ENCODE data around the gene EIF3CL.
"Not testable (repeated sequence)": the region's sequence is repeated elsewhere in the genome, so short reads cannot be mapped to it uniquely, and the experiment has no call there.

The EIF3CL gene, protein sequence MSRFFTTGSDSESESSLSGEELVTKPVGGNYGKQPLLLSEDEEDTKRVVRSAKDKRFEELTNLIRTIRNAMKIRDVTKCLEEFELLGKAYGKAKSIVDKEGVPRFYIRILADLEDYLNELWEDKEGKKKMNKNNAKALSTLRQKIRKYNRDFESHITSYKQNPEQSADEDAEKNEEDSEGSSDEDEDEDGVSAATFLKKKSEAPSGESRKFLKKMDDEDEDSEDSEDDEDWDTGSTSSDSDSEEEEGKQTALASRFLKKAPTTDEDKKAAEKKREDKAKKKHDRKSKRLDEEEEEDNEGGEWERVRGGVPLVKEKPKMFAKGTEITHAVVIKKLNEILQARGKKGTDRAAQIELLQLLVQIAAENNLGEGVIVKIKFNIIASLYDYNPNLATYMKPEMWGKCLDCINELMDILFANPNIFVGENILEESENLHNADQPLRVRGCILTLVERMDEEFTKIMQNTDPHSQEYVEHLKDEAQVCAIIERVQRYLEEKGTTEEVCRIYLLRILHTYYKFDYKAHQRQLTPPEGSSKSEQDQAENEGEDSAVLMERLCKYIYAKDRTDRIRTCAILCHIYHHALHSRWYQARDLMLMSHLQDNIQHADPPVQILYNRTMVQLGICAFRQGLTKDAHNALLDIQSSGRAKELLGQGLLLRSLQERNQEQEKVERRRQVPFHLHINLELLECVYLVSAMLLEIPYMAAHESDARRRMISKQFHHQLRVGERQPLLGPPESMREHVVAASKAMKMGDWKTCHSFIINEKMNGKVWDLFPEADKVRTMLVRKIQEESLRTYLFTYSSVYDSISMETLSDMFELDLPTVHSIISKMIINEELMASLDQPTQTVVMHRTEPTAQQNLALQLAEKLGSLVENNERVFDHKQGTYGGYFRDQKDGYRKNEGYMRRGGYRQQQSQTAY

GRCh38 chr16:28403220-28404072 lies at the start of gene EIF3CL:
TSS of gene EIF3CL (minus strand) at chr16:28403841. CDS start at chr16:28403618, 223 bp downstream.
- not testable (repeated sequence) for DNase-seq

GRCh38 chr16:28447081-28447480 lies 43.4 kb upstream of the EIF3CL start:
- not testable (repeated sequence) for DNase-seq

DNA sequence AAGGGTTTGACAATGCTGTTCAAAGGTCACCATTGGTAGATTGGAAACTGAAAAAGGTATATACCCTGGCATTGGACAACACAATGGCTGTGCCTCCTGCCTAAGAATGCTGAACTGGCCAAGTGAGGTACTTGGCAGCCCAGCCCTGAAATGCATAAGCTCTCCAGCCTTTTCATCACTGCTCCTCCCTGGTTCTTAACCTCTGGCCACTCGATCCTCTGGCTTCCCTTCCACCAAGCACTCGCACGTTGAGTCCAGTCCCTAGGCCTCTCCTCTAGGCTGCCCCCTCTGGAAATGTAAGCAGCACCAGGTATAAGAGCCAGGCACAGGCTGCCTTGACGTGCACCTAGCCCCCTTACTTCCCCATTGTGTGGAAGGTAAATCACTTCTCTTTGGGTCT lies 42.7 kb upstream of the EIF3CL start:
- not testable (repeated sequence) for DNase-seq

DNA sequence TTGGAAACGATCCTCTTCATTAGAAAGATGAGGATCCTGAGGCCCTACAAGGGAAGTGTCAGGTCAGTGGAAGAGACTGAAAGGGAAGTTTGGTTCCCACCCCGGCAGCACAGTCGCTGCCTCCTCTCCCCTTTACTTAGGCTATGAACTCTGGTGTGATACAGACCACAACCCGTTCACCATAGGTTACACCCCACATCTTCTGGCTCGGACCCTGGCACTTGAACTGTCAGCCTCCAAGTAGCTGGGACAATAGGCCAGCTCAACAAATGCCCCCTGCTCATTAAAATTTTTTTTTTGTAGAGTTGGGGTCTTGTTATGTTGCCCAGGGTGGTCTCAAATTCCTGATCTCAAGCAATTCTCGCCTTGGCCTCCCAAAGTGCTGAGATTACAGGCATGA lies 40.3 kb upstream of the EIF3CL start:
- not testable (repeated sequence) for DNase-seq

DNA sequence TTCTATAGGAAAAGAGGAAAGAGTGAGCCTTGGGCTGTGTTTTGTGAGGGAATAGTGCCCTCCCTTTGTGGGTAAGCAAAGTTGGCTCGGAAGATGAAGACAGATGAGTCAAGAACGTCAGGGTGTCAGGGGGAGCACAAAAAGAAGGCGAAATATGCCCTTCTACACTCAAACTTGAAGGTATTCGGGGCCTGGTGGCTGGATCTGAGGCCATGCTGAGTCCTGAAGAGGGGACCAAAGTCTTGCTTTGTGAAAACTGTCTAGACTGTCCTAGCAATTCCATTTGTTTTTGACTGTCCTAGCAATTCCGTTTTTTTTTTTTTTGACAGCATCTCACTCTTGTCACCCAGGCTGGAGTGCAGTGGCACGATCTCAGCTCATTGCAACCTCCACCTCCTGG lies 35.3 kb upstream of the EIF3CL start:
- DNase-seq, result not testable (repeated sequence)

DNA sequence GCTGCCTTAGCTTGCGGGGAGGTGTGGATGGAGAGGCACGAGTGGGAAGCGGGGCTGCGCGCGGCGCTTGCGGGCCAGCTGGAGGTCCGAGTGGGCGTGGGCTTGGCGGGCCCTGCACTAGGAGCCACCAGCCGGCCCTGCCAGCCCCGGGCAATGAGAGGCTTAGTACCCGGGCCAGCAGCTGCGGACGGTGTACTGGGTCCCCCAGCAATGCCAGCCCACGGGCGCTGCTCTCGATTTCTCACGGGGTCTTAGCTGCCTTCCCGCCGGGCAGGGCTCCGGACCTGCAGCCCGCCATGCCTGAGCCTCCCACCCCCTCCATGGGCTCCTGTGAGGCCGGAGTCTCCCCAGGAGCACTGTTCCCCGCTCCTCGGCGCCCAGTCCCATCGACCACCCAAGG lies 31.7 kb upstream of the EIF3CL start:
- not testable (repeated sequence) for DNase-seq

- DNase-seq, result not testable (repeated sequence)
Measured at GRCh38 chr16:28426060-28426680, 22.5 kb upstream of the EIF3CL start.

DNA sequence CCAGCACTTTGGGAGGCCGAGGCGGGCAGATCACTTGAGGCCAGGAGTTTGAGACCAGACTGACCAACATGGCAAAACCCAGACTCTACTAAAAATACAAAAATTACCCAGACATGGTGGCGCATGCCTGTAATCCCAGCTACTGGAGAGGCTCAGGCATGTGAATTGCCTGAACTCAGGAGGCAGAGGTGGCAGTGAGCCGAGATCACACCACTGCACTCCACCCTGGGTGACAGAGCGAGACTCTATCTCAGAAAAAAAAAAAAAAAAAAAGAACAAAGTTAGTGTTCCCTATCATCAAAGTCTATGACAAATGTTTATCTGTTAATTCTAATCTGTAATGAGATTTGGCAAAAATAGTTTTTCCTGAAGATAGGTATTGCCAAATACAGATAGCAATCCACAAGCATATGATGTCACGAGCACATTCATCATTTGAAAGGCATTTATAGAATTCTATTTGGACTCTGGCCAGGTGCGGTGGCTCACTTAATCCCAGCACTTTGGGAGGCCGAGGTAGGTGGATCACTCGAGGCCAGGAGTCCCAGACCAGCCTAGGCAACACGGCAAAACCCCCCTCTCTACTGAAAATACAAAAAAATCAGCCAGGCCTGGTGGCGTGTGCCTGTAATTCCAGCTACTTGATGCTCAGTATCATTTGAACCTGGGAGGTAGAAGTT lies 17.6 kb upstream of the EIF3CL start:
- DNase-seq, result not testable (repeated sequence)

GRCh38 chr16:28417033-28417432 lies 13.4 kb upstream of the EIF3CL start:
- DNase-seq, result not testable (repeated sequence)

DNA sequence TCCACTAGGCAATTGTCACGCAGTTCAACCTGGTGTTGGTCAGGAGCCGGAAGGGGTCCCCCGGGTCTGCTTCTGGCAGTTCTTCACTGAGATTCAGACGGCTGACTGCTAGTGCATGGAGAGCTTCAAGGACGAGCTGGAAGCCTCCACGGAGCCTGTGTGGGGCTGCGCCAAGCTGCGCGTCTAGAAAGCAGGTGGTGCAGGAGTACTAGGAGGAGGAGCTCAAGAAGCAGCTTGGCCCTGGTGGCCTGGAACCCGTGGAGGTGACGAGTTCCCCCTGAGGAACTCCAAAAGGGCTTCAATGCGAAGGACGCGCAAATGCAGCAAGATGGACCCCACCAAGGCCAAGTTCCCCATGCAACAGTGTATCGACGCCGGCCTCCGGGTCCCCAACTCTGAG lies 10.9 kb upstream of the EIF3CL start:
- DNase-seq, result not testable (repeated sequence)

GRCh38 chr16:28413585-28413984 lies 9.9 kb upstream of the EIF3CL start:
- not testable (repeated sequence) for DNase-seq

- DNase-seq, result not testable (repeated sequence)
Measured at GRCh38 chr16:28392054-28392453, 11.6 kb downstream of the EIF3CL start.

DNA sequence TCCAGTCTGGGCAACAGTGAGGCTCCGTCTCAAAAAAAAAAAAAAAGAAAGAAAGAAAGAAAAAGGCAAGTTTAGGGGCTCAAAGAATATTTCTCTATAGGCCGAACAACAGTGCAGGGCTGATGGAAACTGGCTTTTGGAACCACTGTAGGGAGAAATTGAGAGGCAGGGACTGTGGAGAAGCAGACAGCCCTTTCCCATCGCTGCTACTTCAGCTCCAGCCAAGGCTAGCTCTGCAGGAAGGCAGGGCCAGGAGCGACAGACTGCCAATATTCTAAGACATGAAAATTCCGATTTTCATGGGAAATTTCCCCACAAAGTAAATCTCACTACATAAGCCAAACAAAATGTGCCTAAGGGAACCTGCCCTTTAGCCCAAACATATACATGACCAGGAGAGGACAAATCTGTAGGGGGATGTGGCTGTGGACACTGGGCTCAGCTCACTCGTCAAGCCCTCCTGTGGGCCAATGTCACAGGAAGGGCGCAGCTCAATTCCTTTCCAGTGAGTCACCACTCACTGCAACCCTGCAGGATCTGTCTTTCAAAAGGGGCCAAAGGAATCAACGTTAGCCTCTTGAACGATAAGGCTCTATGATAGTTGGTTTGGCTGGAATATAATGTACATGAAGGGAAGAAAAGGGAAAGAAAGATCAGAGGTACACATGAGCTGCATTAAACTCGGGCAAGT lies 21.3 kb downstream of the EIF3CL start:
- not testable (repeated sequence) for DNase-seq

GRCh38 chr16:28377822-28378221 lies 25.8 kb downstream of the EIF3CL start:
- not testable (repeated sequence) for DNase-seq

GRCh38 chr16:28377108-28377625 lies 26.5 kb downstream of the EIF3CL start:
- DNase-seq, result not testable (repeated sequence)

GRCh38 chr16:28375115-28375514 lies 28.5 kb downstream of the EIF3CL start:
- DNase-seq, result not testable (repeated sequence)

DNA sequence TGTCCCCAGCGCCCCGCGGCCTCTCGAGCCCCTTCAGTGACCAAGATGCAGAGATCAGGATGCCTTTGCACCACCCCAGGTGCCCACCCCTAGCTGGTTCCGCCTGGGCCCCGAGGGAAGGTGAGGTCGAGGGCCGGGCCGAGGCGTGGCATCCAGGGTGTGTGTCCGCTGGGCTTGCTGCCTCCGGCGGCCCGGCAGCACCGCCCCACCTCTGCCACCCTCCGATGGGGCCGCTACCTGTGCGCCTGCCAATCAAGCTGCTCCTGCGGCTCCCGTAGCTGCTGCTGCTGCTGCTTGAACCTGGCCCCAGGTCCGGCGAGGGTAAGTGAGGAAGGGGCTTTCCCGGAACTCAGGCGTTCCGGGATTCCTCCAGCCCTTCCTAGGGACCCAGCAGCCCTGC lies 29.4 kb downstream of the EIF3CL start:
- DNase-seq, result not testable (repeated sequence)

- not testable (repeated sequence) for DNase-seq
Measured at GRCh38 chr16:28367926-28368325, 35.7 kb downstream of the EIF3CL start.

DNA sequence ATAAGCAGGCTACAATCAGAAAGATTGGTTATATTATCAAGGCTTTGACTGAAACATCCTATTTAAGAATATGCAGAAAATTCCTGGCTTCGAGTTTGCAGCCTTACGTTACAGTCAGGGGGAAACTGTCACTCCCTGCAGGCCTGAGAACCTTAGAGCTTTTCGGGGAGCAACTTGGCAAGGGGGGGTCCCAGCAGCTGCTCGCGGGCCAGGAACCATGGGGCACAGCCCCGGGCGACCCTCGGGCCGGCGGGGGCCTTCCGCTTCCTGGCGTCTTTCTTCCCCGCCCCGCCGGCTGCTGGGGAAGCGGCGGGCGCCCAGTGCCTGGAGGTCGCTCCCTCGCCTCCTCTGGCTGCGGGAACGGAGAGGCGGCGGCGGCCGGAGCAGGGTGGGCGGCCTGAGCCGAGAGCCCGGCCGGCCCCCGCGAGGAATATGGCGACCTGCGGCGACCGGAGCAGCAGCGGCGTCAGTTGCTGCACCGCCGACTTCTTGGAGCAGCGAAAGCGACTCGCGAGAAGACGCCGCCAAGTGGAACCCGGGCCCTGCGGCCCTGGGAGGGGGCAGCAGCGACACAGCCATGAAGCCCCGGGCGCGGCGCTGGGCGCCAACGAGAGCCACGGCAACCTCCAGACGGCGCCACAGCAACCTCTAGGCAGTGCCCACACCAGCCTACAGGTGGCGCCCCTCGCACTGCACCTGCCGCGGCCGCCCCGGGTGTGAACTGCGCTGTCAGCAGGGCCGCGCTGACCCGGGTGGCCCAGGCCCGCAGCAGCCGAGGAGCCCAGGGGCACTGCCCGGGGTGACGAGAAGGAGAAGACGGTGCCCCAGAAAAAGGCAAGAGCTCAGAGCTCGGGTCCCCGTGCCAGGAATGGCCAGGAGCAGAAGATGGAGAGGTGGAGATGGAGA lies 39.1 kb downstream of the EIF3CL start:
- DNase-seq, result not testable (repeated sequence)
